Neutrophil (primary cell): ENCODE results near the gene SIGLEC15.

Experiments
- H3K27ac ChIP-seq: fragments of 200-600 bp; sonication (generic); 2 replicates; pipeline ENCODE4 v1.5.1; 2016; ENCODE audit warnings: mild to moderate bottlenecking, moderate library complexity
- H3K27me3 ChIP-seq: fragments of 200-600 bp; sonication (generic); 2 replicates; pipeline ENCODE4 v1.6.0; 2016; ENCODE audit warnings: mild to moderate bottlenecking
- H3K36me3 ChIP-seq: fragments of 200-600 bp; sonication (generic); 2 replicates; pipeline ENCODE4 v1.5.1; 2017
- H3K4me1 ChIP-seq, 2 experiments: fragments of 200-600 bp in 1 of 2; sonication (generic) in 1 of 2; 1 replicate in 1 of 2; 2 replicates in 1 of 2; pipeline versions ENCODE4 v1.5.1 to v1.6.1; 2013 to 2016; ENCODE audit warnings: low read depth in 1 of 2, low read length in 1 of 2, mild to moderate bottlenecking in 1 of 2, moderate library complexity in 1 of 2; ENCODE audit not compliant: control insufficient read depth in 1 of 2, insufficient read depth in 1 of 2
- H3K4me3 ChIP-seq, 2 experiments: fragments of 200-600 bp in 1 of 2; sonication (generic) in 1 of 2; 1 replicate in 1 of 2; 2 replicates in 1 of 2; pipeline ENCODE4 v1.5.1; 2013 to 2016; ENCODE audit warnings: low read depth in 1 of 2, low read length in 1 of 2, mild to moderate bottlenecking in 1 of 2, moderate library complexity in 1 of 2
- H3K9me3 ChIP-seq: fragments of 200-600 bp; sonication (generic); 2 replicates; pipeline ENCODE4 v1.5.1; 2016
- TF ChIP-seq, protein P1 (sequence below): fragments of 200-600 bp; sonication (generic); IDR thresholded peaks from 2 replicates; pipeline ENCODE4 v1.5.1; 2016; ENCODE audit warnings: antibody characterized with exemption

The SIGLEC15 gene

DNA sequence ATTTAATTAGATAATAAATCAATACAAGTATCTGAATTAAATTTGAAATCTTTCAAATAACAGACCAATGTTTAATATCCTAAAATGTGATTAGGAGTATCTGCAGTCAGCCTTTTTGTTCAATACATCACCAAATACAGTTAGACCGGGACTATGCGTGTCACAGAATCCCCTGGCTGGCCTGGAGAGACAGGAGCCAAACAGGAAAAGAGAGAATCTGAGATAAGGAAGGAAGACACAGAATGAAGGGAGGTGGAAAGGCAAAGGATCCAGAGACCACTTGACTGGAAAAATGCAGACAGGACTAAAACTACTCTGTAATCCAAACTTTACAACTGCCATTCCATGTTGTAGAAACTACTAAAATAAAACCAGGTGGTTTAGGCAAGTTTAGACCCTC lies 66.3 kb downstream of the SIGLEC15 start:
- TF ChIP-seq, protein P1, sequence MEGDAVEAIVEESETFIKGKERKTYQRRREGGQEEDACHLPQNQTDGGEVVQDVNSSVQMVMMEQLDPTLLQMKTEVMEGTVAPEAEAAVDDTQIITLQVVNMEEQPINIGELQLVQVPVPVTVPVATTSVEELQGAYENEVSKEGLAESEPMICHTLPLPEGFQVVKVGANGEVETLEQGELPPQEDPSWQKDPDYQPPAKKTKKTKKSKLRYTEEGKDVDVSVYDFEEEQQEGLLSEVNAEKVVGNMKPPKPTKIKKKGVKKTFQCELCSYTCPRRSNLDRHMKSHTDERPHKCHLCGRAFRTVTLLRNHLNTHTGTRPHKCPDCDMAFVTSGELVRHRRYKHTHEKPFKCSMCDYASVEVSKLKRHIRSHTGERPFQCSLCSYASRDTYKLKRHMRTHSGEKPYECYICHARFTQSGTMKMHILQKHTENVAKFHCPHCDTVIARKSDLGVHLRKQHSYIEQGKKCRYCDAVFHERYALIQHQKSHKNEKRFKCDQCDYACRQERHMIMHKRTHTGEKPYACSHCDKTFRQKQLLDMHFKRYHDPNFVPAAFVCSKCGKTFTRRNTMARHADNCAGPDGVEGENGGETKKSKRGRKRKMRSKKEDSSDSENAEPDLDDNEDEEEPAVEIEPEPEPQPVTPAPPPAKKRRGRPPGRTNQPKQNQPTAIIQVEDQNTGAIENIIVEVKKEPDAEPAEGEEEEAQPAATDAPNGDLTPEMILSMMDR, result no peak
- Histone ChIP-seq H3K36me3 (peaks cover 26% of the 10 kb centered on the region), H3K4me1 (peaks cover 26 to 28% of the 10 kb centered on the region in 2 experiments), H3K27ac (no peak overlapping the region), H3K9me3 (no peaks in the 10 kb centered on the region), H3K27me3 (no peaks in the 10 kb centered on the region), H3K4me3 (no peak overlapping the region)
